GM10266 (cell line): Measurements from ENCODE around the gene GPRC5B.

ENCODE experiments used
- DNase-seq: peaks from one replicate; pipeline ENCODE4 v3.0.0; 2012; ENCODE audit errors: extremely low spot score
- TF ChIP-seq, protein P1 (sequence below): IDR thresholded peaks from 2 replicates; pipeline ENCODE4 v1.5.1; 2012; ENCODE audit warnings: mild to moderate bottlenecking, low read depth; ENCODE audit not compliant: control insufficient read depth, insufficient read depth; ENCODE audit errors: missing control alignments

GPRC5B gene

DNA sequence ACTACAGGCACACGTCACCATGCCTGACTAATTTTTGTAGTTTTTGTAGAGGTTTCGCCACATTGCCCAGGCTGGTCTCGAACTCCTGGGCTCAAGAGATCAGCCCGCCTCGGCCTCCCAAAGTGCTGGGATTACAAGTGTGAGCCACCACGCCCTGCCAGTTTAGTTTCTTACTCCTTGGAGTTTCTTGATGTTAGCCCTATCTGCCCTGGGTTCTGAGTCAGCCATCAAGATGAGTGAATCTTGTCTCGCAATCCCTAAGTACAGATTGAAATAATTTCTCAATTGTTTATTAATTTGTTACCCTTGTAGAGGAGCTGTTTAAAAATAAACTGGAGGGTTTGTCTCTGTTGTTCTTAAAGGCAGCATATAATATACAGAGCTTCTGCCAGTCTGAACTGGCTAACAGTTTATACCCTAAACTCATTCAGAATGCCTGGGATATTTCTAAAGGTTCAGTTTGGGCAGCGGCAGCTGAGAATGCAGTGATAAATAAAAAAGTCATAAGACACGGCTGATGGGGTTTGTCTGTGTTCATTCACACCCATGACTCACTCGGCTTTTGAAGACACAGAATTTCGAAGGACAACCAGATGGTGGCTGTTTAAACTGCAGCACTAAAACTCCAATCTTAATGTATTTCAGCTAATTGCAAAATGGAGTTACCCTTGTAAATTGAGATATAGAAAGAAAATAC is 39.6 kb downstream of the GPRC5B start:
- no peak for DNase-seq
- TF ChIP-seq, protein P1, sequence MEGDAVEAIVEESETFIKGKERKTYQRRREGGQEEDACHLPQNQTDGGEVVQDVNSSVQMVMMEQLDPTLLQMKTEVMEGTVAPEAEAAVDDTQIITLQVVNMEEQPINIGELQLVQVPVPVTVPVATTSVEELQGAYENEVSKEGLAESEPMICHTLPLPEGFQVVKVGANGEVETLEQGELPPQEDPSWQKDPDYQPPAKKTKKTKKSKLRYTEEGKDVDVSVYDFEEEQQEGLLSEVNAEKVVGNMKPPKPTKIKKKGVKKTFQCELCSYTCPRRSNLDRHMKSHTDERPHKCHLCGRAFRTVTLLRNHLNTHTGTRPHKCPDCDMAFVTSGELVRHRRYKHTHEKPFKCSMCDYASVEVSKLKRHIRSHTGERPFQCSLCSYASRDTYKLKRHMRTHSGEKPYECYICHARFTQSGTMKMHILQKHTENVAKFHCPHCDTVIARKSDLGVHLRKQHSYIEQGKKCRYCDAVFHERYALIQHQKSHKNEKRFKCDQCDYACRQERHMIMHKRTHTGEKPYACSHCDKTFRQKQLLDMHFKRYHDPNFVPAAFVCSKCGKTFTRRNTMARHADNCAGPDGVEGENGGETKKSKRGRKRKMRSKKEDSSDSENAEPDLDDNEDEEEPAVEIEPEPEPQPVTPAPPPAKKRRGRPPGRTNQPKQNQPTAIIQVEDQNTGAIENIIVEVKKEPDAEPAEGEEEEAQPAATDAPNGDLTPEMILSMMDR, result no peak

DNA sequence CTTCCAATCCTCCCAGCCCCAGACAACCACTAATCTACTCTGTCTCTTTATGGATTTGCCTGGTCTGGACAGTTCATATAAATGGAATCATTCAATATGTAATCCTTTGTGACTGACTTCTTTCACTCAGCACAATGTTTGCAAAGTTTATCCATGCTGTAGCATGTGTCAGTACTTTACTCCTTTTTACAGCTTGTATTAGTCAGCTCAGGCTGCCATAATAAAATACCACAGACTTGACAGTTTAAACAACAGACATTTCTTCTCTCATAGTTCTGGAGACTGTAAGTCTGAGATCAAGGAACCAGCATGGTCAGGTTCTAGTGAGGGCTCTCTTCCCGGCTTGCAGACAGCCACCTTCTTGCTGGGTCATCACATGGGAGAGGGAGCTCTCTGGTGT is 41.3 kb downstream of the GPRC5B start:
- TF ChIP-seq, protein P1, result no peak
- DNase-seq, result no peak

DNA sequence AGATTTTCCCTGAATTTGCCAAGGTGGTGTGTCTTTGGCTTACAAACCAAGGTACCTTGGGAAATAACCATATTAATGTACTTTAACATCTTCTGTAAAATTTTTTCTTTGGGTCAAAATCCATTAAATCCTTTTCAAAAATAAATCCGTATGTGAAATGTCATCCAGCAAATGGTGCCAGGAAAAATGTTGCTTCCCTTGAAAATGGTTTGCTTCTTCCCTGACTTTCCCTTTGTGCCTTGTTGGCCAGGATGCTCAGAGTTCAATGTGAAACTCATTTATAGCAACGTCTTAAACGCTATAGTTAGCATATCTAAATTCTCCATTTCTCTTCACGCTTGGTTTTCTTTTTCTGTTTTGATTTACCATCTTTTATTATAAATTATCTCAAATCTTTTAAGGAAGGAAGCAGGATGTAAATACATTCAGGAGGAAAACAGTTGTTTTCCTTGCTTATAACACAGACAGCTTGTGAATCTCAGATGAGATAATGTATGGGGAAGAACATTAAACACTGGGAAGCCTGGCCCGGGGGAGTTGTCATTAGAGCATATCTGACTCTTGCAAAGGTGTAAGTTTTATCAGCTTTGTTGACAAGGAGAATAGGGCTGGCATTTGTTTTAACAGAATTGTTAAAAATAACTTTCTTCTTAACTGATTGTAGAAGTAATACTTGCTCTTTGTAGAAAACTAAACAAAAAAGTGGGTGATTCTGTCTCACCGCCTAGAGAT is 42.1 kb downstream of the GPRC5B start:
- no peak for DNase-seq
- TF ChIP-seq, protein P1, result no peak

DNA sequence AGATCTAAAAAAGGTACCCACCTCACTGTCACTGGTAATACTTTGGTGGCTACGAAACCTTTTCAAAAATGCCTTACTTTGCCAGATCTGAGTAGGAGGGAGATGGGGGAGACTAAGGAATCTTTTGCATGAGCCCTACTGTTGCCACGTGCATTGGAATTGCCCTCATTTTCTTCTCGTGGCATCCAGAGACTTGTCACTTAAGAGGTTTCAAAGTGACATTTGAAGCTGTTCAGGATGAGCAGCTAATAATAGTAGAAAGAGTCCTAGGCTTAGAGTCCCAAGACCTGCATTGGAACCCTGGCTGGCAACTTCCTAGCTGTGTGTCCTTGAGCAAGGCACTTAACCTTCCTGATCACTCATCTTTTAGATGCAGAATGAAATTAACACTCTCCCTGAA is 43.5 kb downstream of the GPRC5B start:
- DNase-seq, result no peak
- TF ChIP-seq, protein P1, result no peak

DNA sequence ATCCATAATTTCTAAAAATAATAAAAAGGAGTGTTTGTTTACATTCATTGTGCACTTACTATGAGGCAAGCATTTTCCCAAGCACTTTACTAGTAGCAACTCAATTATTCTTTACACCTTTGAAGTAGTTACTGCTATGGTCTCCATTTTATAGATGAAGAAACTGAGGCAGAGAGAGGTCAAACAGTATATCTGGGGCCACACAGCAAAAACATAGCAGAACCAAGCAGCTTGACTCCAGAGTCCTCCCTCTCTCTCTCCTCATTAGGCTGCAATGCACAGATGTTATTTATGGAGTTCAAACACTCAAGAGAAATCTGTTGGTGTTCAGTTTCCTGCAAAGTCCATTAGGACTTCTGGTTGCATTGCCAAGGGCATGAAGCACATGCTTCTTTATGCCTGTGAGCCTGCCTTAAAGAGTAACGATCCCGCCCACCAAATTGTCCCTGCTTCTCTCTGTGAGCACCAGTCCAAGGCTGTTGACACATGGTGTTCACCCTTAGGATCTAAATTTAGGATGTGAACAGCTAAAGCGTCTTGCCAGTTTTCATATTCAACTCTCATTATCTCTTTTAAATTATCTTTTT is 44.0 kb downstream of the GPRC5B start:
- no peak for DNase-seq
- TF ChIP-seq, protein P1, result no peak

DNA sequence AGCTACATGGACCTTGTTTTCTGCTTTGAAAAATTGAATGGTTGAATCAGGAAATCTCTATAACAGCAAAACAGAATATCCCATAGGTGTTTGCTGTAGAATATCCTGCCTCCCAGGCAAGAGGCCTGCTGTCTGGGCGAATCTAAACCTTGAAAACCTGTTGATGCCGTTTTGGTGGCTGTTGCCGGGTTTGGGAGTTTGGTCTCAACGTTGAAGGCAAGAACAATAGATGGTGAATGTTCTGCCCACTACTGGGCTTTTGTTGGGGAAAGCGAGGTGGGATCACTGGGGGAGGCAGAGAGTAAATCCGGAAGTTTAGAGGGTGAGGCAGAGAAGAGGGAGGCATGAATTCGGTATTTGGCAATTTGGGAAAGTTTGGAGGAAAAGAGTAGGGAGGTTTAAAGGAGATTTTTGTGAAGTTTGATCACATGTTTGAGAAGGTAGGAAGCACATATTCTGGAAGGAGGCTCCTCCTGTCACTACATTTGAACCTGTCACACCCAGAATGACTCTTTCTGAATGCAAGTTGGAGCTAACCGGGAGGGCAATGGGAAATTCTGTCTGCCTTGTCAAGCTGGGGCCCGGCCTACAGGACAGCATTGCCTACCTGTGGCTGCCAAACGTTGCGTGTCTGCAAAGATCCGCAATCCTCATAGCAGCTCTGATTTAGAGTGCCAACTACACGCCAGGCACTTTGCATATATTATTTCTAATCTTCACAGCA is 46.5 kb downstream of the GPRC5B start:
- TF ChIP-seq, protein P1, result no peak
- DNase-seq, result no peak
